ENCODE measurements around the gene CNTNAP4.

Gene CNTNAP4

GRCh38 chr16:76490036-76490639 is 212.9 kb downstream of the CNTNAP4 start:
- DNase-seq (ENCODE audit: low read depth): no peak

DNA sequence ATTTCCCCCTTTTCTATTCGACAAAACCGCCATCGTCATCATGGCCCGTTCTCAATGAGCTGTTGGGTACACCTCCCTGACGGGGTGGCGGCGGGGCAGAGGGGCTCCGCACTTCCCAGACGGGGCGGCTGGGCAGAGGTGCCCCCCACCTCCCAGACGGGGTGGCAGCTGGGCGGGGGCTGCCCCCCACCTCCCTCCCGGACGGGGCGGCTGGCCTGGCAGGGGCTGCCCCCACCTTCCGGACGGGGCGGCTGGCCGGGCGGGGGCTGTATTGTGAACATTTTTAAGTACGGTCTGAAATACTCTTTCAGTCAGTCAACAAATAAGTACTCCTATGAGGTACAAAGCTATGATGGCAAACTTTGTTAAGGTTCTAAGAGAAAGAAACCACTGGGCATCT is 222.8 kb downstream of the CNTNAP4 start:
- no peak for DNase-seq (ENCODE audit: low read depth)

DNA sequence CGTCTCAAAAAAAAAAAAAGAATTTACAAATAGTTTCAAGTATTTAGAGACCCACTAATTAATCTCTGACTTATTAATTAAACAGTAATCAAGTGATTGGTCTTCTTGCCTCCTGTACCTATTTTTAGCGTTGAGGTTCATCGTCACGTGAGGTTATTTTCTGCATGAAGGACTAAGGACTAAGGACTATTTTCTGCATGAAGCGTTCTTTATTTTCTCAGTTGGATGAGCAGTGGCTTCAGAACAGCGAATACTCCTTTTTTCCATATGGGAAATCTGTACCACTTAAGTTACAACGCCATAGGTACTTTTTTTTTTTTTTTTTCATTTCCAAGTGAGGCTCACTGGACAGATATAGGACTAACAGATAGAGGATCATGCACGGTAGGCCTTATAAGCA is 224.9 kb downstream of the CNTNAP4 start:
- no peak for DNase-seq (ENCODE audit: low read depth)

- no peak for DNase-seq (ENCODE audit: low read depth)
Measured at GRCh38 chr16:76502555-76502954, 225.4 kb downstream of the CNTNAP4 start.

DNA sequence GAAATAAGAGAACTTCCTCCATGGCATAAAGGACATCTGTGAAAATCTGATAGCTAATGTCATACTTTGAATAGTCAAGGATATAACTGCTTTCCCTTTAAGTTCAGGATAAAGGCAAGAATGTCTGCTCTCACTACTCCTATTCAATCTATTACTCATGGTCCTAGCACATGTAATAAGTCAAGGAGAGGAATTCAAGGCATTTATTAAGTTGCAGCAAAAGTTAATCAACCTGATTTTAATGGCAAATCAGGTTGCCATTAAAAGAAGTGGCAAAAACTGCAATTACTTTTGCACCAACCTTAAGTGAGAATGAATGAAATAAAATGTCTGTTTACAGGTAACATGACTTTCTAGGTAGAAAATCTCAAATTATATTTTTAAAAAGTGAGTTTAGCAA is 225.9 kb downstream of the CNTNAP4 start:
- DNase-seq (ENCODE audit: low read depth): no peak

- no peak for DNase-seq (ENCODE audit: low read depth)
Measured at GRCh38 chr16:76511203-76511602, 234.0 kb downstream of the CNTNAP4 start.

- no peak for DNase-seq (ENCODE audit: low read depth)
Measured at GRCh38 chr16:76518781-76519180, 241.6 kb downstream of the CNTNAP4 start.

DNA sequence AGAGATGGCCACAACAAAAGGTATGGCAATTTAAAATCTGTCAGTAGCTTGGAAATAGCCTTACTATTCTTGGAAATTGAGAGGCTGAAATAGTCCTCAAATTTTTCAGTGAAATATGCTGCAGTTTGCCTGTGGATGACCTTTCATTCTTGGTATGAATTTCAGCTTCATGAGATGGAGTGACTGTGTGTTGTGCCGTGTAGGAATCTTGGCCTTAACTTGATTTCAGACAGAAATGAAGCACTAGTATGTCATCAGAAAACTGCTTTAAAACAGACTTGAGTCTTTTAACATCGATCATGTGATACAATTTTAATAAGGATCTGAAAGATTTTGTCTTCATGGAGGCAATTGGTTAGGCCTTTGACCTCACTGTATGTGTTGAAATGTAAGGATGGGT is 247.2 kb downstream of the CNTNAP4 start:
- DNase-seq (ENCODE audit: low read depth): no peak

GRCh38 chr16:76524769-76525168 is 247.6 kb downstream of the CNTNAP4 start:
- DNase-seq (ENCODE audit: low read depth): no peak

DNA sequence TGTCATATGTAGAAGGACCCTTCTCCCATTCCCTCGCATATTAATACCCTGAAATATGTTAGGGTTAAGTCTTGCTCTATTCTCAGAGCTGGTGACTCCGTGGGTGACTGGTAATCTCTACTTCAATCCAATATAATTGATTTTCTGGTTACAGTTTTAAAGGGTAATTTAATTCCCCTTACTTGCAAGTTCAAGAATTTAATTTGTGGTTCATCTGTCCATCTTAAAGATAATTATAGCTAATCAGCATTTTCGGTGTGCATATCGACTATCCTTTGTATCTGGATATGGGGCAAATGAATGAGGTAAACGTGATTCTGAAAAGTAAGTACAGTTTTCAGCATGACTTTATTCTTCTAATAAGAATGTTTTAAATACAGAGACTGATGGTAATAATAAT is 250.0 kb downstream of the CNTNAP4 start:
- no peak for DNase-seq (ENCODE audit: low read depth)

DNA sequence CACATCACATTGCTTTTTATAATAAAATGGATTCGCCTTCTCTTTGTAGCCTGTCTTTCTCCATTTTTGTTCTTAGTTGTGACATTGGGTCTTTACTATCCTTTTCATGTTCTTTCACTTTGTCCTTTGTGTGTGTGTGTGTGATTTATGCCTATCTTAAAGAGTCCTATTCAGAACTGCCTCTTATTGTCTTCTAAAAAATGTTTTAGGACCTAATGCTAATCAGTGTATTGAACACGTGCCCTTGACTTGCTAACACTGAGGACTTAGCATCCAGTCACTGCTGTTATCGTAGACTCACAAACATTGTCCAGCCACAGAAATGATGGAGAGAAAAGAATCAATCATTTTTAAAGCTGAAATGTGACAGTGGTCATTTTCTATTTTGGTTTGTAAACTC is 251.9 kb downstream of the CNTNAP4 start:
- no peak for DNase-seq (ENCODE audit: low read depth)

DNA sequence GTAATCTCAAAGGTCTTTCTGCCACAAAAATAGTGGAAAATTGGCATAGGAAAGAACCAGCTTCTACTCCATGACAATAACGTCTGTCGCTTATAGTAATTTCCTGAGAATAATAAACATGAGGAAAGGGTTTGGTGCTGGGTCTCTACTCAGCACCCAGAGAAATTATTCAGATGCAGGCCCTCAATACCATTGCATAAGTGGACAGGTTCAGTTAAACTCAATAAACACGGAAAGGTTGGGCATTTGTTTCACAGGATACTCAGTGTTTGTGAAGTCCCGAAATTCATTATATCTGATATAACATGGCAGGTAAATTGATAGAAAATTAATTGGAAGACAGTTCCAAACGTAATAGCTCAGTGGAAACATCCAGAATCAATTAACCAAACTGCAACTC is 254.0 kb downstream of the CNTNAP4 start:
- DNase-seq (ENCODE audit: low read depth): no peak

DNA sequence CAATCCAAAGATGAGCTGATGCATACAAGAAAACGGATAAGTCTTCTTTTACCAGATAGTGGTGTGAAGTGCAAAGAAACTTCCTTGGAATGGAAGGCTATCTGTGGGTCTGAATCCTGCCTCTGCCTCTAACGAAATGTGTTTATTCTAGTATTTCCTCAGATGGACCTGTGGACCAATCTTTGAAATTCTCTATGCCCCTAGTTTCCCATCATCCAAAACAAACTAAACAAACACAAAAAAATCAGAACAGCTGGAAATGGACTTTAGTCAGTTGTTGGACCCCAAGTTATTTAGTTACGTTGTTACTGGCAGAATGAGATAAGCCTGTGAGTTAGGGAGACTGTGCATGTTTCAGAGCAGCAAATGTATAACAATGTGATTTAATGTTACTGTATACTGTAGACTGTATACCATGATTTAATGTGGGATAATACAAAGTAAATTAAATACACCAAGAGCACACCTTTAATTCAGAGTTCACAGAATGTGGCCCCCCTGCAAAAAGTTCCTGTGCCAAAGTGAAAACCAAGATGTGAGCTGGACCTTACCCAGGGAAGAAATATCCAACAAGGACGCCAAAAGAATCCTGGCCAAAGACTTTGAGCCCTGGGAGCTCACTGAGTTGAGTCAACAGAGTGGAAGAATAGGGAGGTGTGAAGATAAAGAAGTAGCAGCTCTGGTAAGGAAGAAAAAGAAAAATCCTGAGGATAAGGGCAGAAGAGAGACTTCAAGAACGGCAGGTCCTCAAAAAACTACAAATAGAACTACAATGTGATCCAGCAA is 255.2 kb downstream of the CNTNAP4 start:
- no peak for DNase-seq (ENCODE audit: low read depth)

DNA sequence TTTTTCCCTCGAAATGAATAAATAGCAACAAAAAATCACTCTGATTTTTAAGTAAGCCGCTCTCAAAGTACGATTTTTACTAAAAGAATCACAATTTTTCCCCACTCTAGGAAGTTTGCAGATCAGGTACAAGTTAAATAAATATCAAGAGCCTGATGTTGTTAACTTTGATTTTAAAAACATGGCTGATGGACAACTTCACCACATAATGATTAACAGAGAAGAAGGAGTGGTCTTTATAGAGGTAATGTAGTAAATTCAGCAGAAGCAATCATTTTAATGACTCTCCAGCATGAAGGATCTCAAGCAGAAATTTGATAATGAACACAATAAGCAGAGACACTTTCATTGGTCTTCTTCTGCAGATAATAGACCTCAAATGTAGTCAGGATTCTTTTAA is 262.4 kb downstream of the CNTNAP4 start:
- DNase-seq (ENCODE audit: low read depth): no peak

DNA sequence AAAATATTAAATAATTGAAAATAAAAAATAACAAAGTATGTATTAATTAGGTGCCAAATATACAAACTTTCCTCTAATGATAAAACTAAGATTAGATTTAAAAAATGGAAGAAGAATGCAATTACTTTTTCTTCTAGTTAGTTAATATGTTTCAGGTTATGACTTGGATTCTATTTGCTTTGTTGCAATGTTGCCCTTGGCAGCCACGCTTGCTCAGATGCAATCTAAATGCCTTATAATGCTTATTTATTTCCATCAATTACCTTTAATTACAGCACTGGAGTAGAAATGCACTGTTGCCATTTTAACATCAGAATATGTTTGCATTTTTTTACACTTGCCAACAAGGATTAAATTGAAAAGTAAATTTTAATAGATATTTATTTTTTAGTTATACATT is 263.9 kb downstream of the CNTNAP4 start:
- no peak for DNase-seq (ENCODE audit: low read depth)

DNA sequence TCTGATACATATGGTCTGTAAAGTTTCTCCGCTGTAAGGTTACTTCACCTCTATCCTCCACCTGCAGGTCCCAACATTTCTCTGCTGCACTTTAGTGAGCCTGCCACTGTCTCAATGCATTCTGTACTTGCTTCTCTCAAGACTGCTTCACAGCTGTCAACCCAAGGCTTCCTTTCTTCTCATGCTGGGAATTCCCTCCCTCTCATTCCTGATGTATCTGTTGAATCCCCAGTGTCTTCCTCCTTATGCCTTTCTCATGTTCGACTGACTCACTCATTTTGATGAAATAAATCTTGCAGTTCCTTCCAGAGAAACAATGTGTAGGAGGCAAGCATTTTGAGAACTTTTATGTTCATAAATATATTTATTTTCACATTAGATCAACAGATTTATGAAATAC is 288.3 kb downstream of the CNTNAP4 start:
- DNase-seq (ENCODE audit: low read depth): no peak

DNA sequence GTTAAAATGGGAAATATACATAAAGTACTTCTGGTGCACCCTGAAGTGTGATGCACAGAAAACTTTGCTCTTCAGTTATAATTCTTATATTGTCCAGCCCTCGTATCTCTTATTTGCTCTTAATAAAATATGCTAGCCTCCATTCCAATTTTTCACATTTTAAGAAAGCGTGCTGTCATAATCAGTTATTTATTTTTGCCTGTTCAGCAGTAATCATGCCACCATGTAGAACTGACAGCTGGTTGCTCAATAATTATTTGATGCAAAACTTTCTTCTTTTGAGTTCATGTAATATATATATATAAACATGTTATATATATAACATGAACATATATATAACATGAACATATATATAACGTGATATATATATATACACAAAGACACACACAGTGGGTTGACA is 294.6 kb downstream of the CNTNAP4 start:
- no peak for DNase-seq (ENCODE audit: low read depth)

DNA sequence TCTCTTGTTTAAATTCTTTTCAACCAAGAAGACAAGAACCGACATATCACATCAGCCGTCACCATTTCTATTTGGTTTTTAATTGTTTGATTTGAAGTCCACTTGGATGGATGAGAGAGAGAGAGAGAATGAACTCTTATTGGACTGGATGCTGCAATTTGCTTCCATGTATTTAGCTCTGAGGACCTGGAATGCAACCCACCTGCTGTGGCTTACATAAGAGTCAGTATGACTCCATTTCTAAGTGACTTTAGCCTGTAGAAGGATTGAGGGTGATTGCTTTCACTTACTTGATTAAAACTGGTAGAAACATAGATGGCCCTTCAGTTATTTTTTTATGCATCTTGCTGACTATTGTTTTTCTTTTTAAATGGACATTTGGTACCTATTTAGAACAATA is 296.1 kb downstream of the CNTNAP4 start:
- DNase-seq (ENCODE audit: low read depth): no peak

DNA sequence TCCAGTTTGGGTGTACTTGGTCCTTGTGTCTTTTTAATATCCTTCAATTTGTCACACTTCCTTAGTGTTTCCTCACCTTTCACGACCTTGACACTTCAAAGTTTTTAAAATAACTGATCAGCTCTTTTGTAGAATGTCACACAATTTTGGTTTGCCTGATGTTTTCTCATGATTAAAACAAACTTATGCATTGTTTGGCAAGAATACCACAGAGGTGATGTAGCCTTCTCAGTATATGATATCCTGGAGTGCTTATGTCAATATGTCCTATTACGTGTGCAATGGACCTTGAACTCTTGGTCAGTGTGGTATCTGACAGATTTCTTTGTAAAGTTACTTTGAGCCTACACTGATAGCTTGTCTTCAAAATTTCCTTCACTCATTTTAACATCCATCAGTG is 297.4 kb downstream of the CNTNAP4 start:
- no peak for DNase-seq (ENCODE audit: low read depth)

GRCh38 chr16:76576526-76576925 is 299.3 kb downstream of the CNTNAP4 start:
- no peak for DNase-seq (ENCODE audit: low read depth)

DNA sequence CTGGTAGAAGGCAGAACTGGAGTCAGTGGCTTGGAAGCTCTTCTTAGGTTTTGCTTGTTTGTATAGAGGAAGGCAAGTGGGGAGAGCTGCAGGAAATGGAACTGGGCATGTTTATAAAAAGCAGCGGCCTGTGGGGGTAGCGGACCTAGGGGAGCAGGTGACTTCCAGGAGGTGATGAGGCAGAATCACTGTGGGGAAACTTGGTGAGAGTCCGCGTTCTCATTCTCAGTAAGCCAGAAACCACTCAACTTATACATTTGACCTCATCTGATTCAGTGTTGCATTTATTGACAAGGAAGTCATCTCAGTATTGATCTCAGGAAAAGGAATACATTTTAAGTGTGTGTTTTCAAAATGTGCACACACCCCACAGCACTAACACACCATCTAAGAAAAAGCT is 299.8 kb downstream of the CNTNAP4 start:
- no peak for DNase-seq (ENCODE audit: low read depth)

- no peak for DNase-seq (ENCODE audit: low read depth)
Measured at GRCh38 chr16:76579277-76579922, 302.2 kb downstream of the CNTNAP4 start.

DNA sequence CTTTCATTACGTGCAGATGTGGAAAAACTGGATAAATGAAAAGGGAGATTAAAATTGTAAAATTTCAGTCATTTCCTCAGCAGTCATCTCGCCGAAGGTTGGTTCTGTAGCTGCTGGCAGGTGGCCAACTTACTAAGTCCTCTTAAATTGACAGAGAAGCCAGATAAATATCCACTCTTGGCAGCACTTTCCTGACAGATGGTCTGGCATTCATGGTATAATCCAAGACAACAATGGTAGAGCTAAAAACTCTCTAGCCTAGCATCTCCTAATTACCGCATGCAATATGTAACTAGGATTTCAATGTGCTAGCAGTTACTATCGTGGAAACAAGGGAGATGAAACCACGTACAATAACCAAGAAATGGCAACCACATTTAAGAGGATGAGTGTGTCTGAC is 306.3 kb downstream of the CNTNAP4 start:
- DNase-seq (ENCODE audit: low read depth): no peak

- no peak for DNase-seq (ENCODE audit: low read depth)
Measured at GRCh38 chr16:76583945-76584344, 306.7 kb downstream of the CNTNAP4 start.

Measured in ELR (cell line).